HG02642 (cell line): Measurements from ENCODE around the gene PRKAR1B.
"Not testable (repeated sequence)": the region's sequence is repeated elsewhere in the genome, so short reads cannot be mapped to it uniquely, and the experiment has no call there.

Source experiments
- ATAC-seq: cut with Tn5 transposase; IDR thresholded peaks from one replicate; pipeline ENCODE4 v1.9.1; 2021; ENCODE audit warnings: mild to moderate bottlenecking; ENCODE audit not compliant: unreplicated experiment, poor library complexity

Gene PRKAR1B

DNA sequence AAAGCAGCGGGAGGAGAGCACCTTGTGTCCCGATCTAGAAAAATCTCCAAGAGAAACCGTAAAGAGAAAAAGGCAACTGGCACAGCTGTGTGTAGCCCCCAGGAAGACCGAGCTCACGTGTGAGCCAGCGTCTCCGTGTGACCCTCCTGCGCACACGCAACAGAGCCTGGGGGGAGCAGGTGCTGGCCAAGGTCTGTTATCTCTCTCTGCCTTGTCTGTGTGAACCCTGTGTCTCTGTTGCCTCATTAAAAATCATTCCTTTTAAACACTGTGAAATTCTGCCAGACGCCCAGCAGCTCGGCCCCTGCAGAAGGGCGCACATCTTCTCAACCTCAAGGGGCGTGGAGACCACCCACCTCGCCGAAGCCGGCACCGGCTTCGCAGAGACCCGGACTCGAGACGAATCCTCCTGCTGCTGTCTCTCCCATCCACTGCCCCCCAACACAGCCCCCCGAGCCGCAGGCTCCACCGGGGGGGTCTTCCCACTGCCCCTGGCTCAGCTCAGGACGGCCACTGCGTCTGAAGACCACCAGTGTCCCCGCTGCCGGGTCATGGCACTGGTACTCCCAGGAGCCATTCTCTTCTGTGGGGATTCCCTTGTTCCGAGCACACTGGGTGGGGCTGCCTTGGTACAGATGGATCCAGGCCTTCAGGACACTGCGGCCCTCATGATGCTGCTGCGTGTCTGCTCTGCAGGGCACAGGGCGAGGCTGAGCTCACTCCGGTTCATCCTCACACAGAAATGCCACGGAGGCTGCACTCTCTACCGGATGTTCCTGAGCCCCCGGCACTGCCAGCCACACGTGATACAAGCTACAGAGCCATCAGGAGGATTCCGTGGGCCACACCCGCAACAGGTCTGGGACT lies 94.9 kb downstream of the PRKAR1B start:
- ATAC-seq, result no peak

DNA sequence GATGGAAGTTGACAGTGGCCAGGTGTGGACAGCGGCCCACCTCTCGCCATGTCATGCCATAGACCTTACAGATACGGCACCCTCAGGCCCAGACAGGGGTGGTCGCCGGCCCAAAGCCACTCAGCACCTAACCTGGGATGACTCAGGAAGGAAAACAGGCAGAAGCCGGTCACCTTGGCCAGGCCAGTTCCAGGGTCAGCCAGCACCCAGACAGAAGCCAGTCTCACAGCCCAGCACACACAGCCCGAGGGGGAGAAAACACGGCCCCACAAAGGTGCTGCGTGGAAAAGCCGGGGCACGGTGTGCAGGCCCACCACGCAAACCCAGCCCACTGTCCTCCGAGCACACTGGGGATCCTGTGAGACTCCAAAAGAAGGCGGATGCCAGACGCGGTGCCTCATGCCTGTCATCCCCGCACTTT lies 95.8 kb downstream of the PRKAR1B start:
- no peak for ATAC-seq

DNA sequence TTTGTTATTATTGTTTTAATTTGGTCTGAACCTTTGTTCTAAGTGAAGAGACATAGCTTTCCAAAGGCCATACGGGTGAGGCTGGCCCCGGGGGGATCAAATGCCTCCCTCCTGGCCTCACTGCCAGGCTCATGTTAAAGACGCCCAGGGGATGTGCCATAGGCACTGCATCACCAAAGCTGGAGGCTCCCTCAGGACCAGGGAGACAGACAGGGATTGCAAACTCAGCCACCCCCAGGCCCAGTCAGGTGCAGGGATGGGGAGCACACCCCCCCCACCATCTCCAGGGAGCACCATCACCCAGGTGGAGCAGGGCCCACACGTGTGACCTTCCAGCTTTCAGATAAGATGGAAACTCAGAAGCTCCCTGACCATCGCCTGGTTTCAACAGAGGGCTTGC lies 96.5 kb downstream of the PRKAR1B start:
- no peak for ATAC-seq

DNA sequence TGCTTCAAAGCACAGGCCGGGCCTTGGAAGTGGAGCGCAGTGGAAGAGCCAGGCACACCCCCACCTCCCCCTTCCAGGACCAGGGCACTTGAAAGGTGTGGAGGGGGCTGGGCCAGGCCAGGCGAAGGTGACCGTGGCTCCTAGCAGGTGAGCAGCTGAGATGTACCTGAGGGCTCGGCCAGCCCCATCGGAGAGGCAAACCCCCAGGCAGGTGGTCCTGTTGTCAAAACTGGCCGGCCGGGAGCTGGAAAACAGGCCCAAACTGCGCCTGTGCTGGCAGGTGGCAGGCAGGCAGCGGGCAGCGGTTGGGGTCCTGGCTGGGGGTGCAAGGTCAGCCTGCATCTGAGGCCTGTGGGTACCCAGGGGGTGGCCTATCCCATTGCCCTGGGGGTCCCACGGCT lies 97.0 kb downstream of the PRKAR1B start:
- ATAC-seq, result no peak

GRCh38 chr7:628826-629225 lies 98.3 kb downstream of the PRKAR1B start:
- no peak for ATAC-seq

- ATAC-seq, result no peak
These were observed 98.7 kb downstream of the PRKAR1B start for GRCh38 chr7:628402-628763.

DNA sequence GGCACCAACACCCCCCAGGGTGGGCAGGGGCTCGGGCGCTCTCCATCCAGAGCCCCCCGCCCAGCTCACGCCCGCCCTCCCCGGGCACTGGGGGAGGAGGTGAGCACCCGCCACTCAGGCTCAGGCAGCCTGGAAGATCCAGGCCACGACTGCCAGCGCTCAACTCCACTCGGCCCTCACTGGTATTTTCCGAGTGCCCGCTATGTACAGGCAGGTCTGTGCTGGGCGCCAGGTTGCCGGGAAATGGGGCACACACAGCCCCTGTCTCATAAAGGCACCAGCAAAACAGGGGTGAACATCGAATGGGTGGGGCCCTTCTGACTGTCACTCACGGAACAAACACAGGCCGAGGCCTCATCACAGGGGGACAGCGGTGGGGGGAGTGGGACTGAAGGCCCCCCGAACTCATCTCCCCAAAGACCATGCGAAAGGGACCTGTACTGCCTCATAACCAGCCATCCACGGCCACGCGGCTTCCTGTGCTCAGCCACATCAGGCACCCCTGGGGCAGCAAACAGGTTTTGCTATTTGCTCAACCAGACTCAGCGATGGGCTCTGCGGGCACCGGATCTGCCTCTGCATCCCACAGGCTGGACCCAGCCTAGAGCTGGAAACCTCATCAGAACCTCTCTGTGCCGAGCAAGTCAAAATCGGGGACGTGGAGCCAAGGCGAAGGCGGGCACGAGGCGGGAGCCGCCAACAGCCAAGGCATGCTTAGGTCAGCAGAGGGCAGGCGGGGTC lies 99.2 kb downstream of the PRKAR1B start:
- ATAC-seq, result no peak

- no peak for ATAC-seq
These were observed 101.6 kb downstream of the PRKAR1B start for GRCh38 chr7:625376-625971.

DNA sequence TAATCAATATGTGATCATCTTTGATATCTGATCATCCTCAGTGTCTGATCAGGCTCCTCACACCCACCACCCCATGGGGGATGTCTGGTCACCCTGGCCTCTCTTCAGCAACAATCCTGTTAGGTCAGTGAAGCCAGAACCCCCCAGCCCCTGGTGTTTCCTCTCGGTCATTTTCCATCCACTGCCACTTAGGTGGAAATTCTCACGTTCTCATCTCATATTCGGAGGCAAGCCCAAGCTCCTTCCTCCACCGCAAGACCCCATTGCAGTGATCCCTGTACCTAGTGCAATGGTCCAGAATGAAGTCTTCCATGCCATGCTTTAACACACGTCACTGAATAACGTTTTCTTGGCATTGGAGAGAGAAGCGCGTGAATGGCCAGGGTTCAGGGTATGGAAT lies 103.6 kb downstream of the PRKAR1B start:
- ATAC-seq, result no peak

DNA sequence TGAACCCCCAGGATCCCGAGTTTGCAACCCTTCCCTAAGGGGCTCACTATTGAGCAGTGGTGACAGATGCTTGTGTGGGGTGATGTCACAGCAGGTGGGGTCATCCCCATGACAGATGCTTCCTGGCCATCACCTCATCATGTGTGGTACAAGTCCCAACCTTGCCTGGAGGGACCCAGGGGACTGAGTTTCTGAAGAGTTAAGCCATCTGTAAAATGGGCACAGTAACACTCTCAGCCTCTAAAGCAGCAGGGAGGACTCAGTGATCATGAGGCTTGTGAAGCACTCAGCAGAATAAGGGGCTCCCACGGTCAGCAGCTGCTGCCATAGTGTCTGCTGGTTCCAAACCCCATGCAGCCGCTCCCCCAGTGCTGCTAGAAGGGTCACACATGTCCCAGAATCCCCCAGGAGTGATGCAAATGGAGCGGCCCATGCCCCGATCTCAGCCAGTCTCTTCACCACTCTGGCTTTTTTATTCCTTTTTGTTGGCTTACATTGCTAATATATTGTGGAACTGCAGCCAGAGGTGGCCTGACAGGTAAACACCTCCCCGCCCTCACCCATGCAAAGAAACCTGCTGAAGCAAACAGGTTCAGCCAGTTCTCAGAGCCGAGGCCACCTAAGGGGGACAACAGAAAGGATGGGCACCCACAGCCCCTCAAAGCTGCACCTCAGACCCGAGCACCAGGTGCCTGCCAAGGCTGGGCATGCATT lies 105.4 kb downstream of the PRKAR1B start:
- no peak for ATAC-seq

GRCh38 chr7:620885-621284 lies 106.2 kb downstream of the PRKAR1B start:
- no peak for ATAC-seq

GRCh38 chr7:620056-620455 lies 107.0 kb downstream of the PRKAR1B start:
- ATAC-seq, result no peak

DNA sequence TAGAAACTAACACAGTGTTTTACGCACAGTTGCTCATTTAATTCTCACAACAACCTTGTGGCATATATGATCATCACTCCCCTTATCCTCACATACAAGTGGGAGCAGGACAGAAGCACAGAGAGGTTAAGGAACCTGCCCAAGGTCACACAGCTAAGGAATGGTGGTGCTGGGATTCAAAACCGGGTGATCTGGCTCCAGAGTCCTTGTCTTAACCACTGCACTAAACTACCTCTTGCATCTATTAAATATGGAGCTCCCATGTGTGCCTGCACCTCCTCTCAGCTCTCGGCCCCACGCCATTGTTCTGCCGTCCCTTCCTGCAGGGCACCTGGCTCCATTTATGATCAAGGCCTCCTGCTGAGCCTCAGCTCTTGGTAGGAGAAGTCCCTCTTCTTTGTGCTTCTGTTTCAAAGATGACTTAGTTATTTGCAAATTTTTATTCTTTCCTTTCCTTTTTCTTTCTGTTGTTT lies 107.7 kb downstream of the PRKAR1B start:
- no peak for ATAC-seq

GRCh38 chr7:618539-619367 lies 108.3 kb downstream of the PRKAR1B start:
- ATAC-seq, result no peak

DNA sequence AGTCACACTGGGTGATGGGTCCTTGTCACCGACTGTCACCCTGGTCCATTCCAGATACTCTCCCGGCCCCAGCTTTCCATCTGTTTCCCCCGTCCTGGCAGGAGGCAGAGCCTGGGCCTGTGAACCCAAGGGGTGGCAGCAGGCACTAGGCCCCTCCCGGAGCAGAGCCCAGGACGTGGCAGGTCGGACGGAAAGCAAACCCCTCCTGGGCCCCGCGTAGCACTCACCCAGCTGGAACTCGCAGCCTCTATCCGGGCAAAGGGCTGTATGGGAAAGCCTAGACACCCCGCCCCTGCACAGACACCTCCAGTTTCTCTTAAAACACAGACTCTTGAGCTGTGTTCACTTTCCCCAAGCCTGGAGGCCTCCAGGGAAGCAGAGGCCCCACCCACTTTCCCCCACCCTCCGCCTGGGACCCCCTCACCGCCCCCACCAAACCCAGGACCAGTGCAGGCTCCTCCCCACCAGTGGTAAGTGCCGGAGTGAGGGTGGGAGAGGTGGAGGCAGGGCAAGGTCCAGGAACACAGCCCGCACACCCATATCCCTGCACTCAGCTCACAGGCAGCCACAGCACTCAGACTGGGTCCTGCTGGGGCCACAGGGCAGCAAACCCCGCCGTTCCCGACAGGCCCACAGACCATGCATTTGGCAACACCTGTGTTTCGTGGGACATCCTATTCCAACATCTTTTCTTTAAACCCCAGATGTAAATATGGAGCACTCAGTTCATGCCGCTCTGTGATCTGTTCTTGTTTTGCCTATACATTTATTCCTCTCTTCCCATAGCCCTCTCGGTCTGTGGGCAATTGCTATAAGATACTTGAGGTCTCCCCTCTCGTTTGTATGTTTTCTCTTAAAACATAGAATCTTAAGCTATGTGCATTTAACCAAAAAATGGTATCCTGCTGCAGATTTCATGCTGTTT lies 109.2 kb downstream of the PRKAR1B start:
- ATAC-seq, result no peak

- ATAC-seq, result no peak
These were observed 113.5 kb downstream of the PRKAR1B start for GRCh38 chr7:613442-614140.

GRCh38 chr7:611837-612236 lies 115.2 kb downstream of the PRKAR1B start:
- ATAC-seq, result not testable (repeated sequence)

GRCh38 chr7:611281-611810 lies 115.7 kb downstream of the PRKAR1B start:
- no peak for ATAC-seq
